ENCODE measurements around the gene CARD11. TPM values are rescaled to one million over a fixed set of nuclear protein-coding genes. Genes with fewer than 3 reads are reported as not detected.

The CARD11 gene
- total RNA-seq, 2 experiments from 2014 or later = 118 to 122 TPM

- H3K27ac Mint-ChIP-seq = no peak overlapping the region
- Histone ChIP-seq H3K36me3 (ENCODE audit: insufficient read depth, low read length) (no peaks in the 10 kb centered on the region), H3K27me3 (ENCODE audit: control insufficient read depth in 1 of 2, insufficient read depth in 2 of 2, low read length in 2 of 2) (no peaks in the 10 kb centered on the region), H3K4me1 (ENCODE audit: insufficient read depth, low read length) (peaks cover 6% of the 10 kb centered on the region), H3K9me3 (ENCODE audit: control insufficient read depth in 1 of 2, insufficient read depth in 1 of 2, low read length in 2 of 2) (no peaks in the 10 kb centered on the region), H3K4me3 (ENCODE audit: low read length) (no peak overlapping the region), H3K27ac (ENCODE audit: low read depth in 1 of 2, low read length in 2 of 2) (no peak overlapping the region)
- TF ChIP-seq CTCF (IDR thresholded peaks at IDR 0.05) = peak; percentile 63
- peak overlapping the region; percentile 16 for H3K4me3 Mint-ChIP-seq
- intact Hi-C loops (cut with DNase I, micrococcal nuclease) = loop anchor here (1.0 to 5.0 kb wide), 4 partner anchors 175 to 1010 kb away; no protein-coding TSS in a partner anchor
- no peaks in the 10 kb centered on the region for H3K36me3 Mint-ChIP-seq (ENCODE audit: low read depth)
- no peaks in the 10 kb centered on the region for H3K9me3 Mint-ChIP-seq
- no peaks in the 10 kb centered on the region for H3K27me3 Mint-ChIP-seq
- H3K4me1 Mint-ChIP-seq (ENCODE audit: low read depth) = peaks cover 5% of the 10 kb centered on the region
- ATAC-seq (ENCODE audit: poor library complexity) = peak; percentile 70
- CTCF ChIA-PET = interaction anchor here (1.3 kb wide), 1 partner anchor 268 kb away, joined by 3 read pairs; no protein-coding TSS in a partner anchor
- POLR2A ChIA-PET = no interaction called here
- DNase-seq = peak in 13 of 14 experiments; percentile 23 to 82 (median 37)
Observed at GRCh38 chr7:2886900-2887299, 156.8 kb downstream of the CARD11 start.

DNA sequence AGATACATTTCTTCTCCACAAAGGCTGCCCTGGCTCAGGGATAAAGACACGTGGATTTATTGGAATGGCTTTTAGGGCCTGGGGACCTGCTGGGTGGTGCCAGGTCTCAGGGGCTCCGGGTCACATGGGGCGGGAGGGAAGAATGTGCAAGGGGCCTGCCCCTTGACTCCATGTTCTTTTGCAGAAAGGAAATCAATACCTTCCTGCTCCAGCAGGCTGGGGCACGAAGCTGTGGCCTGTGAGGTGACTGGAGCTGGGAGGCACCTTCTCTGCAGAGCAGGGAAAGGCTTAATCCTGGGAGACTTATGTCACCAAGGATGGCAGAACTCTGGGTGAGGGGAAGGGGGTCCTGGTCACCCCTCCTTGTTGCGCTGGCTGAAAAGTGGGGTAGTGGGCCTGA is 157.3 kb downstream of the CARD11 start:
- no peak overlapping the region for H3K27ac Mint-ChIP-seq
- peaks cover 5% of the 10 kb centered on the region for H3K4me1 Mint-ChIP-seq (ENCODE audit: low read depth)

GRCh38 chr7:2884161-2884560 is 159.5 kb downstream of the CARD11 start:
- no peaks in the 10 kb centered on the region for H3K9me3 ChIP-seq (ENCODE audit: control insufficient read depth in 1 of 2, insufficient read depth in 1 of 2, low read length in 2 of 2)
- peak overlapping the region; percentile 49 for H3K27ac Mint-ChIP-seq
- intact Hi-C loops (cut with DNase I, micrococcal nuclease) = no loop called here
- CTCF ChIA-PET = no interaction called here
- ATAC-seq (ENCODE audit: poor library complexity) (no peak), DNase-seq (no peak)
- no peak overlapping the region for H3K27ac ChIP-seq (ENCODE audit: low read depth in 1 of 2, low read length in 2 of 2)
- no peaks in the 10 kb centered on the region for H3K9me3 Mint-ChIP-seq
- H3K4me3 ChIP-seq (ENCODE audit: low read length) = no peak overlapping the region
- no peaks in the 10 kb centered on the region for H3K36me3 ChIP-seq (ENCODE audit: insufficient read depth, low read length)
- no peak for TF ChIP-seq CTCF (IDR thresholded peaks at IDR 0.05)
- no peaks in the 10 kb centered on the region for H3K27me3 ChIP-seq (ENCODE audit: control insufficient read depth in 1 of 2, insufficient read depth in 2 of 2, low read length in 2 of 2)
- POLR2A ChIA-PET = no interaction called here
- peaks cover 13% of the 10 kb centered on the region for H3K4me1 ChIP-seq (ENCODE audit: insufficient read depth, low read length)
- H3K4me3 Mint-ChIP-seq = no peak overlapping the region
- no peaks in the 10 kb centered on the region for H3K36me3 Mint-ChIP-seq (ENCODE audit: low read depth)
- H3K4me1 Mint-ChIP-seq (ENCODE audit: low read depth) = peaks cover 21% of the 10 kb centered on the region
- no peaks in the 10 kb centered on the region for H3K27me3 Mint-ChIP-seq

More for the DNA sequence above, 157.3 kb downstream of the CARD11 start:
- no peak overlapping the region for H3K27ac ChIP-seq (ENCODE audit: low read depth in 1 of 2, low read length in 2 of 2)
- no peak overlapping the region for H3K4me3 ChIP-seq (ENCODE audit: low read length)
- H3K9me3 Mint-ChIP-seq = no peaks in the 10 kb centered on the region
- H3K36me3 Mint-ChIP-seq (ENCODE audit: low read depth) = no peaks in the 10 kb centered on the region
- no peaks in the 10 kb centered on the region for H3K36me3 ChIP-seq (ENCODE audit: insufficient read depth, low read length)
- POLR2A ChIA-PET = no interaction called here
- ATAC-seq (ENCODE audit: poor library complexity) (no peak), DNase-seq (no peak)
- no peaks in the 10 kb centered on the region for H3K9me3 ChIP-seq (ENCODE audit: control insufficient read depth in 1 of 2, insufficient read depth in 1 of 2, low read length in 2 of 2)
- CTCF ChIA-PET = interaction anchor here (1.3 kb wide), 1 partner anchor 268 kb away, joined by 3 read pairs; no protein-coding TSS in a partner anchor
- TF ChIP-seq CTCF (IDR thresholded peaks at IDR 0.05) = no peak
- intact Hi-C loops (cut with DNase I, micrococcal nuclease) = loop anchor here (2.0 to 5.0 kb wide), 3 partner anchors 176 to 1011 kb away; no protein-coding TSS in a partner anchor
- no peaks in the 10 kb centered on the region for H3K27me3 ChIP-seq (ENCODE audit: control insufficient read depth in 1 of 2, insufficient read depth in 2 of 2, low read length in 2 of 2)
- H3K4me3 Mint-ChIP-seq = no peak overlapping the region
- peaks cover 6% of the 10 kb centered on the region for H3K4me1 ChIP-seq (ENCODE audit: insufficient read depth, low read length)
- no peaks in the 10 kb centered on the region for H3K27me3 Mint-ChIP-seq

All from CD4-positive, alpha-beta T cell (primary cell).